Activated CD8-positive, alpha-beta memory T cell treated with anti-CD3 and anti-CD28 coated beads, Interleukin-2, amount 50 U/mL, for 48 hours (primary cell): ENCODE data around the gene PRSS36.
"Not testable (repeated sequence)": the region's sequence is repeated elsewhere in the genome, so short reads cannot be mapped to it uniquely, and the experiment has no call there.

Experiments used
- DNase-seq: peaks from one replicate; pipeline ENCODE4 v3.0.0-alpha.2; 2020

The PRSS36 gene

GRCh38 chr16:31149894-31150890 is at the start of gene PRSS36:
Gene PRSS36 (minus strand): TSS chr16:31150066. CDS start chr16:31150035, 31 bp downstream.
- DNase-seq: no peak

DNA sequence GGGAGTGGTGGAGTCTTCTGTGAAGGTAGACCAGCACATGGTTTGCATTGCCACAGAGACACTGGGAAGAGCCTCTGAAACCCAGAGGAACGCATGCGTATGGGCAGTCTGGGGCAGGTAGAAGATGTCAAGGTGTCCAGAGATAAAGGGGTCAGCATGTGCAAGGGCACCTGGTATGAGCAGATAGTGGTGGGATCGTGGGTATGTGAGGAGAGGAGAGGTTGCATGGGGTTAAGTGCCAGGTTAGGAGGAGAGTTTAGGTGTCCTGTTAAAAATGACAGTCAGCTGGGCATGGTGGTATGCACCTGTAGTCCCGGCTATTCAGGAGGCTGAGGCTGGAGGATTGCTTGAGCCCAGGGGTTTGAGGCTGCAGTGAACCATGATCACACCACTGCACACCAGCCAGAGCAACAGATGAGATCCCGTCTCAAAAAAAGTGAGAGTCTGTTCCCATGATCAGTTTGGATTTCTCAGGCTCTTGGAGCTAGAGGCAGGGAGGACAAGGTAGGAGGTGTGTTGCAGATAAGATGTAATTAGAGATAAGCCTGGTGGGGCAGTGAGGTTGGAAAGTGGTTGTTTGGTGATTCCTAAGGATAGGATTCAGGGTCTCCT is 49.7 kb upstream of the PRSS36 start:
- DNase-seq: no peak

- DNase-seq: no peak
Measured at GRCh38 chr16:31198207-31198882, 48.5 kb upstream of the PRSS36 start.

- DNase-seq: no peak
Measured at GRCh38 chr16:31196324-31197088, 46.6 kb upstream of the PRSS36 start.

DNA sequence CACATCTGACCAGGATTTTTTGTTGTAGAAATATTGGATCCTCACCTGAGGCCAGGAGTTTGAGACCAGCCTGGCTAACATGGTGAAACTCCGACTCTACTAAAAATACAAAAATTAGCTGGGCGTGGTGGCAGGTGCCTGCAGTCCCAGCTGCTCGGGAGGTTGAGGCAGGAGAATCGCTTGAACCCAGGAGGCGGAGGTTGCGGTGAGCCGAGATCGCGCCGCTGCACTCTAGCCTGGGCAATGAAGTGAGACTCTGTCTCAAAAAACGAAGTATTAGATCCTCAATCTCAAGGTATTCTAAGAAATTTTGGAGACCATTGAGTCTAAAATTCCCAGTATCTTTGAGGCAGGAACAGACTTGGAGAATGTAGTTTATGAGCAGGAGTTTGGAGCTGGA is 46.0 kb upstream of the PRSS36 start:
- not testable (repeated sequence) for DNase-seq

DNA sequence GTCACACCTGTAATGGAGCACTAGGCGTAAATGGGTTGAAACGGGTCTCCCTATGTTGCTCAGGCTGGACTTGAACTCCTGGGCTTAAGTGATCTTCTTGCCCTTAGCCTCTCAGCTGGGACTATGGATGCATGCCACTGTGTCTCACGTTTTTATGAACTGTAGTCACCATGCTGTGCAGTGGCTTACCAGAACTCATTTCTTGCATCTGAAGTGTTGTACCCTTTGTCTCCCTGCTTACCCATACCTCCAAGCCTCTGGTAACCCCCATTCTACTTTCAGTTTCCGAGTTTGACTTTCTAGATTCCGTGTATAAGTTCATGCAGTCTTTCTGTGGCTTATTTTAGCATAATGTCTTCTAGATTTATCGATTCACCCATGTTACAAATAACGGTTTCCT is 45.0 kb upstream of the PRSS36 start:
- DNase-seq: no peak

GRCh38 chr16:31193874-31194273 is 44.0 kb upstream of the PRSS36 start:
- DNase-seq: no peak

GRCh38 chr16:31192856-31193642 is 43.2 kb upstream of the PRSS36 start:
- DNase-seq: no peak

GRCh38 chr16:31191697-31192428 is 42.0 kb upstream of the PRSS36 start:
- no peak for DNase-seq

GRCh38 chr16:31190818-31191444 is 41.1 kb upstream of the PRSS36 start:
- no peak for DNase-seq

GRCh38 chr16:31190061-31190460 is 40.2 kb upstream of the PRSS36 start:
- no peak for DNase-seq

DNA sequence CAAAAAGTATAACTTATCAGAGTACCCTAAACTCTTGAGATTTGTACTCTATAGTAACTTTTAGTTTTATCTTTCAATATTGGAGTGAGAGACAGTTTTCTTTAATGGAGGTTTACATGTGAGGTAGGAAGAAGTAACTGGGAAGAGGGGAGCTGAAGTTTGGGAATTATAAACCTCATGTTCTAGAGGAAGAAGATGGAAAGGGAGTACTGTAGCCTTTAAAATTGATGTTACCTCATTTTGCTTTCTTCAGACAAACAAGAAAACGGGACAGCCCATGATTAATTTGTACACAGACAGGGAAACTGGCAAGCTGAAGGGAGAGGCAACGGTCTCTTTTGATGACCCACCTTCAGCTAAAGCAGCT is 39.5 kb upstream of the PRSS36 start:
- no peak for DNase-seq

- DNase-seq: no peak
Measured at GRCh38 chr16:31188450-31189411, 38.9 kb upstream of the PRSS36 start.

DNA sequence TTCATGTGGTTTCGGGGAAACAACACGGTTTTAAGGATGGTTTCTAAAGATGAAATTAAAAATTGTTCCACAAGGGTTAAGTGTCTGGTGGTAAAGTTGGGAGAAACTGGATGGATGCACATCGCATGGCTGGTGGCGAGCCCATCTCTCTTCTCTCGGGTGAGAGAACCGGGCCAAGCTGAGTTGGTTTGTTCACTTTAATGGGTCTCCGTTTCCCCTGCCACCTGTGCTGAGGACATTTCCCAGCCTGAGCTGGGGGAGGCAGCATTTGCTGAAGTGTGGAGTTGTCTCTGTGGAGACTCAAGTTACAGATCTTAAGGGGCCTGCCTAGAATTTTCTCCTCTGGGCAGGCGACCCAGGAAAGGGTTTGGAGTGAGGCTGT is 37.9 kb upstream of the PRSS36 start:
- peak; percentile 56 for DNase-seq

- peak; percentile 57 for DNase-seq
Measured at GRCh38 chr16:31186930-31187807, 37.3 kb upstream of the PRSS36 start.

GRCh38 chr16:31186176-31186575 is 36.3 kb upstream of the PRSS36 start:
- DNase-seq: no peak

DNA sequence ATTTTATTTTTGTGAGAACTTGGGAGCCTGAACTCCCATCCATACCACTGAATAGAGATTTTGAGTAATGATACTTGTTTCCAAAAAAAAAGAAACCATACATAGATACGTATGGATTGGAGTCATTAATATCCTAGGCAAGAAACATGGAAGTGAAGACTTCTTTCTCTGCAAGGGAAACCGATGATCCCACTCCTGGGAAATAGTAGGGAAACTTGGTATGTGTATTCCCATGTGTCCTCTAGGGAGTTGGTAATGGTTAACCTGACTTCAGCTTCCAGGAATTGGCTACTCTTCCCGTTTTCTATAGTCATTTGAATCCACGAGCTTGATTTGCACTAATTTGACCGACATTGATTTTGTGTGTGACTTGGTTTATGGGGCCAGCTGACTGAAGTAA is 35.5 kb upstream of the PRSS36 start:
- DNase-seq: no peak

- DNase-seq: no peak
Measured at GRCh38 chr16:31184888-31185287, 35.0 kb upstream of the PRSS36 start.
